Fibroblast of lung (primary cell): ENCODE data around the gene GCAT. TPM values are rescaled to one million over a fixed set of nuclear protein-coding genes. Genes with fewer than 3 reads are reported as not detected.

Experiments
- DNase-seq, 2 donors: peaks; one replicate each; pipeline versions ENCODE4 v3.0.0 to v3.0.0-alpha.2; 2010; ENCODE audit warnings: low read depth in 2 of 2
- H2AFZ ChIP-seq: 2 replicates; pipeline ENCODE4 v1.5.1; 2012; ENCODE audit warnings: low read length, control low read depth, inconsistent platforms
- H3K27ac ChIP-seq: 2 replicates; pipeline ENCODE4 v1.5.1; 2011; ENCODE audit warnings: low read length, control low read depth; ENCODE audit not compliant: insufficient read depth
- H3K27me3 ChIP-seq: 2 replicates; pipeline ENCODE4 v1.5.1; 2011; ENCODE audit warnings: mild to moderate bottlenecking, low read length; ENCODE audit not compliant: control insufficient read depth, insufficient read depth
- H3K36me3 ChIP-seq: 2 replicates; pipeline ENCODE4 v1.5.1; 2011; ENCODE audit warnings: low read length; ENCODE audit not compliant: control insufficient read depth, insufficient read depth
- H3K4me1 ChIP-seq: 2 replicates; pipeline ENCODE4 v1.5.1; 2011; ENCODE audit warnings: low read length; ENCODE audit not compliant: control insufficient read depth, insufficient read depth; ENCODE audit errors: extremely low read depth
- H3K4me2 ChIP-seq: 2 replicates; pipeline ENCODE4 v1.5.1; 2011; ENCODE audit warnings: low read length, control low read depth; ENCODE audit not compliant: insufficient read depth; ENCODE audit errors: extremely low read depth
- H3K4me3 ChIP-seq, 4 experiments: fragments of 200-600 bp in 1 of 4; sonication (generic) in 1 of 4; replicated peaks in 1 of 4; 2 replicates each; pipeline ENCODE4 v1.5.1; 2011 to 2016; ENCODE audit warnings: low read length in 4 of 4, low read depth in 3 of 4, mild to moderate bottlenecking in 3 of 4, control low read depth in 2 of 4, inconsistent platforms in 1 of 4, mixed read lengths in 1 of 4; ENCODE audit not compliant: insufficient read depth in 1 of 4; ENCODE audit errors: control extremely low read depth in 1 of 4
- H3K79me2 ChIP-seq: 2 replicates; pipeline ENCODE4 v1.5.1; 2012; ENCODE audit warnings: mild to moderate bottlenecking, low read length, inconsistent platforms; ENCODE audit not compliant: control insufficient read depth, insufficient read depth
- H3K9ac ChIP-seq: 2 replicates; pipeline ENCODE4 v1.5.1; 2011; ENCODE audit warnings: mild to moderate bottlenecking, low read length, control low read depth; ENCODE audit not compliant: insufficient read depth
- H3K9me3 ChIP-seq: 2 replicates; pipeline ENCODE4 v1.5.1; 2012; ENCODE audit warnings: low read depth, low read length; ENCODE audit not compliant: control insufficient read depth, insufficient read depth
- H4K20me1 ChIP-seq: 2 replicates; pipeline ENCODE4 v1.5.1; 2011; ENCODE audit warnings: low read length; ENCODE audit not compliant: control insufficient read depth, insufficient read depth; ENCODE audit errors: extremely low read depth
- EZH2 ChIP-seq: IDR thresholded peaks from 2 replicates; pipeline ENCODE4 v1.5.1; 2012; ENCODE audit warnings: low read length, control low read depth, mild to moderate bottlenecking; ENCODE audit errors: missing control alignments
- polyA plus RNA-seq, 2 donors: library from polyadenylated mRNA; depleted of rRNA in 1 of 2; stranded (reverse) in 1 of 2; unstranded in 1 of 2; fragments of >200 nt; gene quantifications; 2 replicates each; pipeline ENCODE4 v1.2.1, GENCODE V29; 2011 to 2012; ENCODE audit warnings: missing spikeins in 1 of 2
- total RNA-seq: library from RNA; depleted of rRNA; stranded (reverse); fragments of >200 nt; gene quantifications from 2 replicates; pipeline ENCODE4 v1.2.1, GENCODE V29; 2014
- TF ChIP-seq, protein P1 (sequence below), 2 donors: IDR thresholded peaks in 1 of 2; conservative IDR thresholded peaks in 1 of 2; 1 replicate in 1 of 2; 2 replicates in 1 of 2; pipeline ENCODE4 v1.5.1; 2011 to 2012; ENCODE audit warnings: low read length in 2 of 2, control low read depth in 1 of 2, inconsistent platforms in 1 of 2, low read depth in 1 of 2, mild to moderate bottlenecking in 1 of 2

The GCAT gene
- total and polyA plus RNA-seq, 2 donors (not counting 1 experiment from before 2014, with no cell fraction given), result 6.6 to 11.9 TPM

DNA sequence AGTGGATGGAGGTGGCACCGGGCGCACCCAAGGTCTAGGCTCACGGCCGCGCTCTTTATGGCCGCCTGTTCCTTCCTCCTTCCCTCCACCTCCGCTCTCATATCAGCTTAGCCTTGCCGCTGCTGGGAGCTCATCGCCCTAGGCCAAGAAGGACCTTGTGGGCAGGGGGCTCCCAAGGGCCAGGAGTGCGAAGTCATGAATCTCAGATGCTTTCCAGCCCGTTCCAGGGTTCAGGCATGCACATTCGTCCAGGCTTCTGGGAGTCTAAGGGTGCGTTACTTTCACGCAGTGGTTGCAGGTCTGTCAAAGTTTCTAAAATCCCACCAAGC lies 11.3 kb downstream of the GCAT start:
- H3K9me3 ChIP-seq, result no peaks in the 10 kb centered on the region
- no peak overlapping the region for H3K9ac ChIP-seq
- H2AFZ ChIP-seq, result peak overlapping the region; percentile 49
- TF ChIP-seq, protein P1, sequence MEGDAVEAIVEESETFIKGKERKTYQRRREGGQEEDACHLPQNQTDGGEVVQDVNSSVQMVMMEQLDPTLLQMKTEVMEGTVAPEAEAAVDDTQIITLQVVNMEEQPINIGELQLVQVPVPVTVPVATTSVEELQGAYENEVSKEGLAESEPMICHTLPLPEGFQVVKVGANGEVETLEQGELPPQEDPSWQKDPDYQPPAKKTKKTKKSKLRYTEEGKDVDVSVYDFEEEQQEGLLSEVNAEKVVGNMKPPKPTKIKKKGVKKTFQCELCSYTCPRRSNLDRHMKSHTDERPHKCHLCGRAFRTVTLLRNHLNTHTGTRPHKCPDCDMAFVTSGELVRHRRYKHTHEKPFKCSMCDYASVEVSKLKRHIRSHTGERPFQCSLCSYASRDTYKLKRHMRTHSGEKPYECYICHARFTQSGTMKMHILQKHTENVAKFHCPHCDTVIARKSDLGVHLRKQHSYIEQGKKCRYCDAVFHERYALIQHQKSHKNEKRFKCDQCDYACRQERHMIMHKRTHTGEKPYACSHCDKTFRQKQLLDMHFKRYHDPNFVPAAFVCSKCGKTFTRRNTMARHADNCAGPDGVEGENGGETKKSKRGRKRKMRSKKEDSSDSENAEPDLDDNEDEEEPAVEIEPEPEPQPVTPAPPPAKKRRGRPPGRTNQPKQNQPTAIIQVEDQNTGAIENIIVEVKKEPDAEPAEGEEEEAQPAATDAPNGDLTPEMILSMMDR (conservative IDR thresholded peaks at IDR 0.05 in 1 of 2, IDR thresholded peaks at IDR 0.05 in 1 of 2; ENCODE audit: low read depth in 1 of 2, low read length in 2 of 2), result no peak
- no peak for TF ChIP-seq EZH2
- H3K4me1 ChIP-seq, result peaks cover 7% of the 10 kb centered on the region
- no peaks in the 10 kb centered on the region for H3K36me3 ChIP-seq
- no peak for DNase-seq
- no peaks in the 10 kb centered on the region for H3K79me2 ChIP-seq
- H3K4me3 ChIP-seq, result peak overlapping the region in 2 of 4 experiments; percentile 4 to 40
- H3K4me2 ChIP-seq, result peak overlapping the region; percentile 58
- H4K20me1 ChIP-seq, result no peaks in the 10 kb centered on the region
- peaks cover 7% of the 10 kb centered on the region for H3K27me3 ChIP-seq
- H3K27ac ChIP-seq, result no peak overlapping the region

DNA sequence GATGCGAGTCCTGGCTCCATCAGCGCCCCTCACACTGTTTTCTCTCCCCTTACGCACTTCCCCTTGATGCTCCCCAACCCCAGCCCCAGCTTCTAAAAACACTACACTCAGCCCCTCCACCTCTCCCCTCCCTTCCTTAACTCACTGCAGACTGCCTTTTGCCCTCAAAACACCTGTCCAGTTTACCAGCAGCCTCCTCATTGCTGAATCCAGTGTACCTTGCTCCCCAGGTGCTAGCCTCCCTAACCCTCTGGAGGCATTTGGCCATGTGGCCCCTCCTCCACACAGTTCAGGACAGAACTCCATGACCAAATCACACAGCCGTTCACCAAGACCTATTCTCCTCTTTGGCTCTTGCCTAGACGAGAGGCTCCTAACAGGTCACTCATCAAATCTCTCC lies 12.6 kb downstream of the GCAT start:
- no peak overlapping the region for H3K27ac ChIP-seq
- no peaks in the 10 kb centered on the region for H3K36me3 ChIP-seq
- no peaks in the 10 kb centered on the region for H4K20me1 ChIP-seq
- no peak overlapping the region for H3K4me2 ChIP-seq
- no peak for TF ChIP-seq EZH2
- TF ChIP-seq, protein P1 (conservative IDR thresholded peaks at IDR 0.05 in 1 of 2, IDR thresholded peaks at IDR 0.05 in 1 of 2; ENCODE audit: low read depth in 1 of 2, low read length in 2 of 2), result no peak
- H3K27me3 ChIP-seq, result peaks cover 7% of the 10 kb centered on the region
- H2AFZ ChIP-seq, result no peak overlapping the region
- H3K9me3 ChIP-seq, result no peaks in the 10 kb centered on the region
- H3K4me3 ChIP-seq, result no peak overlapping the region
- no peak for DNase-seq
- no peaks in the 10 kb centered on the region for H3K79me2 ChIP-seq
- peaks cover 7% of the 10 kb centered on the region for H3K4me1 ChIP-seq
- no peak overlapping the region for H3K9ac ChIP-seq

DNA sequence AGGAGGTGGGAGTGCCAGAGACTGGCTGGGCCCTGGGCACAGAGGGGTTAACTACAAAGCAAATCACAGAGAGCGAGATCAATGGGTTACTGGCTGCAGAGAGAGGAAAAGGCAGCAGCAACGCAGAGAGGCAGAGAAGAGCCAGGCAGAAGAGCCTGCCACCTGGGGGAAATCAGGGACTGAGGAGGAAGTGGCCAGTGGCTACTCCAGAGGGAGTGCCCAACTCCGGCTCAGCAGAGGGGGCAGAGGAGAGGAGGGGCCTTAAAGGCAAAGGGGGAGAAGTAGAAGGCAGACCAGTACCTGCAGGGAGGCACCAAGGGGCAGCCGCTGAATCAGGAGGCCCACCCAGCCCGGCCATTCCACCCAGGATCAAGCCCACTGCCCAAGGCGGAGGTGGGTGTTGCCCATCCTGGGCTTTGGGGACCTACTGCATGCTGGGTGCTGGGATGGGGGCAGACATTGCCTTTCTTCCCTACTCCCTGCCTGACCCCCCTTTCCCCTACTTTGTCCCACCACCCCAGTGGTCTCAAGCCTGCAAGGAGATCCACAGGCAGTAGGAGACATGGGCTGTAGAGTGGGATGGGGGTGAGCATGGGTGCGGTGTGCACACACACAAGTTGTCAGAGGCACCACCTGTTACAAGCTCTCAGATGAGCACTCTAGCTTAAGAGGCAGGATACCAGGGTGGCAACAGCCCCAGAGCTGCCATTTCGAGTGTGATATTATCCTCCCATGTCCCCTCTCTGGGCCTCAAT lies 14.5 kb downstream of the GCAT start:
- H3K9me3 ChIP-seq, result no peaks in the 10 kb centered on the region
- H3K79me2 ChIP-seq, result no peaks in the 10 kb centered on the region
- no peak overlapping the region for H3K27ac ChIP-seq
- H3K9ac ChIP-seq, result no peak overlapping the region
- peaks cover 7% of the 10 kb centered on the region for H3K4me1 ChIP-seq
- H3K27me3 ChIP-seq, result peaks cover 7% of the 10 kb centered on the region
- no peak overlapping the region for H3K4me3 ChIP-seq
- no peaks in the 10 kb centered on the region for H3K36me3 ChIP-seq
- H3K4me2 ChIP-seq, result no peak overlapping the region
- no peak for DNase-seq
- H4K20me1 ChIP-seq, result no peaks in the 10 kb centered on the region
- TF ChIP-seq, protein P1 (conservative IDR thresholded peaks at IDR 0.05 in 1 of 2, IDR thresholded peaks at IDR 0.05 in 1 of 2; ENCODE audit: low read depth in 1 of 2, low read length in 2 of 2), result no peak
- TF ChIP-seq EZH2, result no peak
- no peak overlapping the region for H2AFZ ChIP-seq
